VCaP (cell line): ENCODE results near the gene SLCO2A1.
A peak's percentile ranks its signal among the peaks of the same experiment; 100 is the strongest.

Experiments
- H3K27ac ChIP-seq: fragments of 450-650 bp; 2 replicates; pipeline ENCODE4 v1.5.1; 2017
- TF ChIP-seq, protein P1 (sequence below): fragments of 450-650 bp; conservative IDR thresholded peaks from 2 replicates; pipeline ENCODE4 v1.5.1; 2017; ENCODE audit warnings: mild to moderate bottlenecking, moderate library complexity

SLCO2A1 gene

GRCh38 chr3:133964547-133964946, 65.2 kb downstream of the SLCO2A1 start:
- TF ChIP-seq, protein P1, sequence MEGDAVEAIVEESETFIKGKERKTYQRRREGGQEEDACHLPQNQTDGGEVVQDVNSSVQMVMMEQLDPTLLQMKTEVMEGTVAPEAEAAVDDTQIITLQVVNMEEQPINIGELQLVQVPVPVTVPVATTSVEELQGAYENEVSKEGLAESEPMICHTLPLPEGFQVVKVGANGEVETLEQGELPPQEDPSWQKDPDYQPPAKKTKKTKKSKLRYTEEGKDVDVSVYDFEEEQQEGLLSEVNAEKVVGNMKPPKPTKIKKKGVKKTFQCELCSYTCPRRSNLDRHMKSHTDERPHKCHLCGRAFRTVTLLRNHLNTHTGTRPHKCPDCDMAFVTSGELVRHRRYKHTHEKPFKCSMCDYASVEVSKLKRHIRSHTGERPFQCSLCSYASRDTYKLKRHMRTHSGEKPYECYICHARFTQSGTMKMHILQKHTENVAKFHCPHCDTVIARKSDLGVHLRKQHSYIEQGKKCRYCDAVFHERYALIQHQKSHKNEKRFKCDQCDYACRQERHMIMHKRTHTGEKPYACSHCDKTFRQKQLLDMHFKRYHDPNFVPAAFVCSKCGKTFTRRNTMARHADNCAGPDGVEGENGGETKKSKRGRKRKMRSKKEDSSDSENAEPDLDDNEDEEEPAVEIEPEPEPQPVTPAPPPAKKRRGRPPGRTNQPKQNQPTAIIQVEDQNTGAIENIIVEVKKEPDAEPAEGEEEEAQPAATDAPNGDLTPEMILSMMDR: peak; percentile 44
- H3K27ac ChIP-seq: no peak overlapping the region

DNA sequence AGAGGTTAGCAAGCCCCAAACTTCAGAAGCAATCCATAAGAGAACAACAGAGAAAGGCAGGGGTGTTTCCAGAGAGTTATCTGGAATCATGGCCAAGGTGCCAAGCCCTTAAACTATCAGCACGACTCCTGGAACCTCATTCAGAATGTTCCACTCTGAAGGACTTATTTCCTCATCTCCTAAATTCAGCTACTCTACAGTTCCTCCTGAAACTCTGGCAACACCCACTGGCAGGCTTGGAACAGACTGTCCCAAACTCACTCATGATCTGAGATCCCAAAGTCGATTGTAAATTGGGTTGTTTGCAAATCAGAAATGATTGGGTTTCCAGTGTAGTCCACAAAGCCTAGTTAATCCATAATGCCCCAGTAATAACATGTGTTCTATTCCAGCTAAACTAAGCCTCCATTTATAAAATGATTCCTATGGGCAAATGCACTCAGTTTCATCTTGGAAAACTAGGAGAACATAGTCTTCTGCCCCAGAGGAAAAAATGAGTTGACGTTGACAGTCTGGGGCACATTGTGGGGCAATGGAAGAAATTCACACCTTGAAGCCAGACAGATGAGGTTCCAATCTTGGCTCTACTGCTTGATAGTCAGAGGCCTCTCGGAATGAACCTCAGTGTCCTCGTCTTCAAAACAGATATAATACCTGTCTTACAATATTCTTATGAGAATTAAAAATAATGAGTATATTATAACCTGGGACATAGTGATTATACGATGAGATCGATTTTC, 65.9 kb downstream of the SLCO2A1 start:
- no peak overlapping the region for H3K27ac ChIP-seq
- TF ChIP-seq, protein P1: no peak

GRCh38 chr3:133962849-133963248, 66.9 kb downstream of the SLCO2A1 start:
- H3K27ac ChIP-seq: no peak overlapping the region
- TF ChIP-seq, protein P1: no peak

- no peak overlapping the region for H3K27ac ChIP-seq
- TF ChIP-seq, protein P1: no peak
These were observed 71.5 kb downstream of the SLCO2A1 start for GRCh38 chr3:133958071-133958805.

- no peak overlapping the region for H3K27ac ChIP-seq
- TF ChIP-seq, protein P1: no peak
These were observed 72.7 kb downstream of the SLCO2A1 start for GRCh38 chr3:133956982-133957381.

GRCh38 chr3:133956353-133956752, 73.4 kb downstream of the SLCO2A1 start:
- no peak overlapping the region for H3K27ac ChIP-seq
- TF ChIP-seq, protein P1: no peak

GRCh38 chr3:133955892-133956291, 73.8 kb downstream of the SLCO2A1 start:
- H3K27ac ChIP-seq: no peak overlapping the region
- TF ChIP-seq, protein P1: no peak
